GM19238 (cell line): ENCODE results near the gene CHD8.
"Not testable (repeated sequence)": the region's sequence is repeated elsewhere in the genome, so short reads cannot be mapped to it uniquely, and the experiment has no call there.

Experiments
- DNase-seq: peaks from one replicate; pipeline ENCODE4 v3.0.0; 2011; ENCODE audit warnings: low spot score; ENCODE audit not compliant: insufficient read length

The CHD8 gene

GRCh38 chr14:21455912-21456667, at the start of gene CHD8:
Gene CHD8, minus strand, starts transcription at chr14:21456123. Its CDS starts 24,480 bp downstream, at chr14:21431643.
- peak; percentile 96 for DNase-seq

- no peak for DNase-seq
Observed at GRCh38 chr14:21505012-21505553, 49.2 kb upstream of the CHD8 start.

- no peak for DNase-seq
Observed at GRCh38 chr14:21503376-21503775, 47.5 kb upstream of the CHD8 start.

GRCh38 chr14:21501568-21501967, 45.6 kb upstream of the CHD8 start:
- DNase-seq = no peak

- no peak for DNase-seq
Observed at GRCh38 chr14:21498540-21499526, 42.9 kb upstream of the CHD8 start.

- DNase-seq = no peak
Observed at GRCh38 chr14:21496453-21496852, 40.5 kb upstream of the CHD8 start.

- DNase-seq = no peak
Observed at GRCh38 chr14:21494902-21495762, 39.2 kb upstream of the CHD8 start.

- no peak for DNase-seq
Observed at GRCh38 chr14:21486640-21487087, 30.7 kb upstream of the CHD8 start.

GRCh38 chr14:21476925-21477681, 21.2 kb upstream of the CHD8 start, which contains the start of the genes RAB2B and TOX4:
Gene RAB2B, minus strand, starts transcription at chr14:21476959. Its CDS starts 87 bp downstream, at chr14:21476872.
Gene TOX4, plus strand, starts transcription at chr14:21477195. Its CDS starts 84 bp downstream, at chr14:21477279.
- DNase-seq = peak; percentile 82

- DNase-seq = peak; percentile 37
Observed at GRCh38 chr14:21476523-21476924, 20.6 kb upstream of the CHD8 start.

GRCh38 chr14:21475767-21476522, 20.0 kb upstream of the CHD8 start:
- DNase-seq = no peak

GRCh38 chr14:21467616-21468015, 11.7 kb upstream of the CHD8 start:
- DNase-seq = no peak

- no peak for DNase-seq
Observed at GRCh38 chr14:21455592-21455911, 371 bp downstream of the CHD8 start.

- DNase-seq = no peak
Observed at GRCh38 chr14:21454843-21455544, 929 bp downstream of the CHD8 start.

- DNase-seq = no peak
Observed at GRCh38 chr14:21449899-21450216, 6.1 kb downstream of the CHD8 start.

- DNase-seq = not testable (repeated sequence)
Observed at GRCh38 chr14:21442657-21443056, 13.3 kb downstream of the CHD8 start.

GRCh38 chr14:21440859-21441258, 15.1 kb downstream of the CHD8 start:
- no peak for DNase-seq

GRCh38 chr14:21437063-21437901, 18.6 kb downstream of the CHD8 start:
- DNase-seq = peak; percentile 87
